Measurements from ENCODE around the gene MYLK3.

The MYLK3 gene

DNA sequence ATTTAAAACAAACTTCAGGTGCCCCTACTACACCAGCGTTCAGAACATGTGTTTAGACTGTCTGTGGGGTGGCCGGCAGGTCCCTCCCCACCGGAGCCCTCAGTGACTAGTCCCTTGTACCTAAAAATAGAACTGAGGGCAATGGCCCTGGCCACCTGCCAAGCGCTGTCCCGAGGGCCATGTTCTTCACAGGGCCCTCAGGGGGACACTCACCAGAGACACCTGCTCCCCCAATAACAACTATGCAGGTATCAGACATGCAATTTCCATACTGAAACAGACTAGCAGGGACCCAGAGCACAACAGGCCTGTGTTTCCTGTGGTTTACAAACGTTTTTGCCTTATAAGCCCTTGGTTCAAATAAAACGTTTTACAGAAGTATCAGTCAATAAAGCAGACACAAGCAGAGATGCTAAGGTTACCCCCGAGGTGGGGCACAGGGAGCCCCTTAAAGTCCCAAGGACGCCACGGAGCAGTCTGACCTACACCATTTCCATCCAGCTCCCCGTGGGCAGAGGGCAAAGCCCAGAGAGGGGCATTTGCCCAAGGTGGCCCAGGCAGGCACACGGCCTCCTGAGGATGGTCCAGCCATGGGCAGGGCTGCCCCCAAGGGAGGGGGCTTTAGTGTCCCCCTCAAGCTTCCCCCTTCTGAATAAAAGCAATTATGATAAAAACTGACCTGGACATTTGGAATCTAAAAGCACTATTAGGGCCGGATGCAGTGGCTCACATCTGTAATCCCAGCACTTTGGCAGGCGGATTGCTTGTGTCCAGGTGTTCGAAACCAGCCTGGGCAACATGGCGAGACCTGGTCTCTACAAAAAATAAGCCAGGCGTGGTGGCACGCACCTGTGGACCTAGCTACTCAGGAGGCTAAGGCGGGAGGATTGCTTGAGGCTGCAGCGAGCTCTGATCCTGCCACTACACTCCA is 896 bp upstream of the MYLK3 start:
- no peak overlapping the region for H3K9ac ChIP-seq
- H3K36me3 ChIP-seq (ENCODE audit: insufficient read depth), result no peaks in the 10 kb centered on the region
- no peak overlapping the region for H3K27ac ChIP-seq
- no peaks in the 10 kb centered on the region for H3K27me3 ChIP-seq (ENCODE audit: insufficient read depth, low read depth)
- TF ChIP-seq, protein P1, sequence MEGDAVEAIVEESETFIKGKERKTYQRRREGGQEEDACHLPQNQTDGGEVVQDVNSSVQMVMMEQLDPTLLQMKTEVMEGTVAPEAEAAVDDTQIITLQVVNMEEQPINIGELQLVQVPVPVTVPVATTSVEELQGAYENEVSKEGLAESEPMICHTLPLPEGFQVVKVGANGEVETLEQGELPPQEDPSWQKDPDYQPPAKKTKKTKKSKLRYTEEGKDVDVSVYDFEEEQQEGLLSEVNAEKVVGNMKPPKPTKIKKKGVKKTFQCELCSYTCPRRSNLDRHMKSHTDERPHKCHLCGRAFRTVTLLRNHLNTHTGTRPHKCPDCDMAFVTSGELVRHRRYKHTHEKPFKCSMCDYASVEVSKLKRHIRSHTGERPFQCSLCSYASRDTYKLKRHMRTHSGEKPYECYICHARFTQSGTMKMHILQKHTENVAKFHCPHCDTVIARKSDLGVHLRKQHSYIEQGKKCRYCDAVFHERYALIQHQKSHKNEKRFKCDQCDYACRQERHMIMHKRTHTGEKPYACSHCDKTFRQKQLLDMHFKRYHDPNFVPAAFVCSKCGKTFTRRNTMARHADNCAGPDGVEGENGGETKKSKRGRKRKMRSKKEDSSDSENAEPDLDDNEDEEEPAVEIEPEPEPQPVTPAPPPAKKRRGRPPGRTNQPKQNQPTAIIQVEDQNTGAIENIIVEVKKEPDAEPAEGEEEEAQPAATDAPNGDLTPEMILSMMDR (conservative IDR thresholded peaks at IDR 0.05; ENCODE audit: low read depth, low read length), result no peak
- no peak overlapping the region for H3K4me2 ChIP-seq
- no peaks in the 10 kb centered on the region for H3K79me2 ChIP-seq (ENCODE audit: insufficient read depth, low read depth)
- no peaks in the 10 kb centered on the region for H3K4me1 ChIP-seq (ENCODE audit: low read depth, poor library complexity, severe bottlenecking)
- H3K4me3 ChIP-seq (IDR thresholded peaks at IDR 0.05; ENCODE audit: insufficient read depth, low read depth, low read length), result no peak overlapping the region
- no peaks in the 10 kb centered on the region for H4K20me1 ChIP-seq (ENCODE audit: insufficient read depth)
- H2AFZ ChIP-seq (ENCODE audit: low read depth), result no peak overlapping the region

DNA sequence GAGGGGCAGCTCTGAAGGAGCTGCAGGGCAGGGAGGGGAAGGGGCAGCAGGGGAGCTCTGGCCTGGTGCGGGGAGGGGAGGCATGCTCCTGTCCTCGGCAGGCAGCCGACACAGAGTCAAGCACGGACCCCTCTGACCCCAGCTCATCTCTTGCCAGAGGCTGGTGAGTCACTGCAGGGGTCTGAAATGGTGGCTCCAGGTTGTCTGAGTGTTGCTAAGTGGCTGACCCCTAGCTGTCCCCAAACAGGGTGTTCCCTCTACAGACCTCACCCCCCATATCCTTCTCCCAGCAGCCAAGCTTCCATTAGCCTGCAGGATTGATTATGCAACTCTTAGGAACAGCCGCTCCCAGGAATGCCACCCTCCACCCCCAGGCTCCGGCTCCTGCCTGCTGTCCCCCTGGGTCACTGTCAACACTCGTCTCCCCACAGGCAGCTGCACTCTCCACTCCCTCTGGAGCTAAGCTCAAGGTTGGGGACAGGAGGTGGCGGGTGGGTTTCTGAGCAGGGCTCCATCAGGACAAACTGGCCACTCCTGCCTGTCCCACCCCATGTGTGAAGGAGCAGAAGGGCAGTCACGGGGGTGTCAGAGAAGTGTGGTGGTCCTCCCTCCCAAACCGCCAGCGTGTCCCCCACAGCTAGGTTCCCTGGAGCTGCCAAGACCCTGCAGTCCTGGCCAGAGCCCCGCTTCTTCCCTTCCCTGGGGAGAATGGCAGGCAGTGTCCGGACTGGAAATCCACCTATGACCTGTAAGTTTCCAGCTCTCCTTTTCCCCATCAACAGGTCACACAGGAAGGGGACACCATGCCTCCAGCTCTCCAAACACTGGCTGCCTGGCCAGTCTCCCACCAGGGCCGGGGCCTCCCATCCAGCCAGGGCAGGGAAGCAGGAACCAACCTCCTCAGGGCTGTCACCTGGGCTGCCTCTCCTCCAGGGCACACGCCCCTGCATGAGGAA is 1.0 kb downstream of the MYLK3 start:
- TF ChIP-seq, protein P1 (conservative IDR thresholded peaks at IDR 0.05; ENCODE audit: low read depth, low read length), result no peak

DNA sequence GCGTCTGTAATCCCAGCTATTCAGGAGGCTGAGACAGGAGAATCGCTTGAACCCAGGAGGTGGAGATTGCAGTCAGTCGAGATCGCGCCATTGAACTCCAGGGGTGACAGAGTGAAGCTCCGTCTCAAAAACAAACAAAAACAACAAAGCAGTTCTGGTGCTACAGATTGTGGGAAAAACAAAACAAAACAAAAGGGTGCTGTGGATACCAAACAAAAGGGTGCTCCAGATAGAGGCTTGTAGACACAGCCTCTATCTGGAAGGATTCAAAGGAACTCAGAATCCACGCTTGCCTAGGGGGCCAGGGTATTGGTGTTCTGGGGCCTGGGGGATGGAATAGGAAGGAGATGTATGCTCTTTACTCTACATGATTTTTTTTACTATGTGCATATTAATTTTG is 2.5 kb downstream of the MYLK3 start:
- TF ChIP-seq, protein P1 (conservative IDR thresholded peaks at IDR 0.05; ENCODE audit: low read depth, low read length), result no peak

More for the DNA sequence above, 1.0 kb downstream of the MYLK3 start:
- Histone ChIP-seq H2AFZ (ENCODE audit: low read depth) (no peak overlapping the region), H3K9ac (no peak overlapping the region), H4K20me1 (ENCODE audit: insufficient read depth) (no peaks in the 10 kb centered on the region), H3K4me3 (IDR thresholded peaks at IDR 0.05; ENCODE audit: insufficient read depth, low read depth, low read length) (no peak overlapping the region), H3K79me2 (ENCODE audit: insufficient read depth, low read depth) (no peaks in the 10 kb centered on the region), H3K27ac (no peak overlapping the region), H3K4me1 (ENCODE audit: low read depth, poor library complexity, severe bottlenecking) (no peaks in the 10 kb centered on the region), H3K27me3 (ENCODE audit: insufficient read depth, low read depth) (no peaks in the 10 kb centered on the region), H3K4me2 (no peak overlapping the region), H3K36me3 (ENCODE audit: insufficient read depth) (no peaks in the 10 kb centered on the region)

DNA sequence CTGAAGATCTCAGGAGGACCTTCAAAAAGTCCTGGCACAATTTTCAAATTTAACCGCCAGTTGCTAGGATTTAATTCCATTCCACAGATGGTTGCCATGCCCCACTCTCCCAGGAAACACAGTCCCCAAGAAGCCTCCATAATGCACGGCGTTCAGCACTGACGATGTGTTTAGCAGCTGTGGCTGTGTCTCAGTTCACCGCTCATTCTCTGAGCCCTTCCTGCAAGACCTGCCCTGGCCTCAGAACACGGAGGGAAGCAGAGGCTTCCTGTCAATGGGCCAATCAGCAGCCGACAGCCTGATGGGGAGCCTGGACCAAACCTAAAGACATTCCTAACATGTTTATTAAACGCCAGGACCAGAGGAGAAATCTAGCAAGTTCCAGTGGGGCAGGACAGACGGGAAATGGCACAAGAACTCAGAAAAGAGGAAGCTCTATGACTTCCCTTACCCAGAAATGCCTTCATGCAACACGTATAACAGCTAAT is 4.9 kb downstream of the MYLK3 start:
- Histone ChIP-seq H3K4me1 (ENCODE audit: low read depth, poor library complexity, severe bottlenecking) (peaks cover 12% of the 10 kb centered on the region), H3K4me2 (no peak overlapping the region), H2AFZ (ENCODE audit: low read depth) (no peak overlapping the region), H3K27me3 (ENCODE audit: insufficient read depth, low read depth) (no peaks in the 10 kb centered on the region), H3K36me3 (ENCODE audit: insufficient read depth) (no peaks in the 10 kb centered on the region), H3K9ac (no peak overlapping the region), H3K79me2 (ENCODE audit: insufficient read depth, low read depth) (no peaks in the 10 kb centered on the region), H4K20me1 (ENCODE audit: insufficient read depth) (no peaks in the 10 kb centered on the region), H3K4me3 (IDR thresholded peaks at IDR 0.05; ENCODE audit: insufficient read depth, low read depth, low read length) (no peak overlapping the region), H3K27ac (no peak overlapping the region)
- TF ChIP-seq, protein P1 (conservative IDR thresholded peaks at IDR 0.05; ENCODE audit: low read depth, low read length), result no peak

More for the DNA sequence above, 2.5 kb downstream of the MYLK3 start:
- H3K27me3 ChIP-seq (ENCODE audit: insufficient read depth, low read depth), result no peaks in the 10 kb centered on the region
- H3K4me1 ChIP-seq (ENCODE audit: low read depth, poor library complexity, severe bottlenecking), result peaks cover 12% of the 10 kb centered on the region
- no peak overlapping the region for H3K4me3 ChIP-seq (IDR thresholded peaks at IDR 0.05; ENCODE audit: insufficient read depth, low read depth, low read length)
- H3K27ac ChIP-seq, result no peak overlapping the region
- H3K9ac ChIP-seq, result no peak overlapping the region
- no peaks in the 10 kb centered on the region for H4K20me1 ChIP-seq (ENCODE audit: insufficient read depth)
- H3K36me3 ChIP-seq (ENCODE audit: insufficient read depth), result no peaks in the 10 kb centered on the region
- H3K4me2 ChIP-seq, result no peak overlapping the region
- no peaks in the 10 kb centered on the region for H3K79me2 ChIP-seq (ENCODE audit: insufficient read depth, low read depth)
- H2AFZ ChIP-seq (ENCODE audit: low read depth), result no peak overlapping the region
